K562 (cell line): ENCODE data around the gene TMEM273. TPM values are rescaled to one million over a fixed set of nuclear protein-coding genes. Genes with fewer than 3 reads are reported as not detected.
A peak's percentile ranks its signal among the peaks of the same experiment; 100 is the strongest.

Experiments
- ATAC-seq: fragments of 200-7000 bp; cut with Tn5 transposase; 3 replicates; pipeline ENCODE4 v1.9.1; 2020; ENCODE audit warnings: moderate library complexity
- BruUV-seq: library from RNA; stranded (reverse); fragments of 400-500 nt; replicated peaks from 2 replicates; lab custom pipeline; 2021; lab: Mats Ljungman, UMichigan
- CTCF ChIA-PET: fragments of 300-600 bp; formaldehyde crosslinking; extraction: SDS; loops from one replicate; lab custom pipeline; 2021; ENCODE audit warnings: low intra/inter-chr PET ratio; lab: Yijun Ruan, JAX
- POLR2A ChIA-PET: fragments of 300-600, 350-650 bp; sonication (Branson Sonifier 250); formaldehyde crosslinking; extraction: SDS; loops from one replicate; lab custom pipeline; 2021; ENCODE audit warnings: antibody characterized with exemption, inconsistent platforms; lab: Yijun Ruan, JAX
- DNase-seq, 4 experiments: peaks; one replicate each; pipeline versions ENCODE4 v3.0.0 to v3.0.0-alpha.2; 2011 to 2018; ENCODE audit warnings: low spot score in 3 of 4, mixed read lengths in 3 of 4; ENCODE audit errors: extremely low read depth in 1 of 4
- FAIRE-seq: peaks from 2 replicates; lab custom pipeline; 2011; peaks lifted over from hg19 to GRCh38; lab: Jason Lieb, UNC
- H2AFZ ChIP-seq: 2 replicates; pipeline ENCODE4 v1.6.0; 2011; ENCODE audit warnings: low read depth, low read length, control low read depth, inconsistent platforms
- H3K27ac ChIP-seq: fragments of 200-600 bp; 3 replicates; pipeline ENCODE4 v1.8.0; 2011; ENCODE audit warnings: low read depth, mild to moderate bottlenecking, control low read depth, inconsistent platforms, low read length, moderate library complexity, mixed read lengths; ENCODE audit errors: extremely low read depth
- H3K27me3 ChIP-seq, 2 experiments: fragments of 300-600 bp in 1 of 2; 2 replicates in 1 of 2; 3 replicates in 1 of 2; pipeline versions ENCODE4 v1.6.0 to v1.8.0; 2011; ENCODE audit warnings: inconsistent platforms in 2 of 2, low read length in 2 of 2, mild to moderate bottlenecking in 1 of 2, mixed read lengths in 1 of 2, moderate library complexity in 1 of 2; ENCODE audit not compliant: control insufficient read depth in 2 of 2, insufficient read depth in 2 of 2
- H3K36me3 ChIP-seq: fragments of 300-600 bp; 3 replicates; pipeline ENCODE4 v1.8.0; 2011; ENCODE audit warnings: mild to moderate bottlenecking, low read length, inconsistent platforms; ENCODE audit not compliant: control insufficient read depth, insufficient read depth
- H3K4me1 ChIP-seq, 2 experiments: fragments of 200-600 bp in 1 of 2; replicated peaks in 1 of 2; 2 replicates in 1 of 2; 3 replicates in 1 of 2; pipeline versions ENCODE4 v1.5.1 to v1.8.0; 2011; ENCODE audit warnings: inconsistent platforms in 2 of 2, low read length in 2 of 2, mild to moderate bottlenecking in 1 of 2, mixed read lengths in 1 of 2, moderate library complexity in 1 of 2; ENCODE audit not compliant: control insufficient read depth in 2 of 2, insufficient read depth in 2 of 2
- H3K4me2 ChIP-seq: 2 replicates; pipeline ENCODE4 v1.6.1; 2011; ENCODE audit warnings: low read length, control low read depth, inconsistent platforms, mixed read lengths; ENCODE audit not compliant: insufficient read depth
- H3K4me3 ChIP-seq: fragments of 200-600 bp; sonication (generic), shearing (Covaris generic); 2 replicates; pipeline ENCODE4 v1.5.1; 2016; ENCODE audit warnings: control low read depth, inconsistent platforms
- H3K79me2 ChIP-seq: fragments of 200-600 bp; 3 replicates; pipeline ENCODE4 v1.8.0; 2011; ENCODE audit warnings: low read length, inconsistent platforms; ENCODE audit not compliant: control insufficient read depth, insufficient read depth
- H3K9ac ChIP-seq, 2 experiments: 2 replicates each; pipeline versions ENCODE4 v1.6.0 to v1.6.1; 2011; ENCODE audit warnings: low read depth in 2 of 2, low read length in 2 of 2, control low read depth in 1 of 2, inconsistent platforms in 1 of 2, mild to moderate bottlenecking in 1 of 2, mixed read lengths in 1 of 2; ENCODE audit not compliant: insufficient read depth in 1 of 2
- H3K9me1 ChIP-seq: one replicate; pipeline ENCODE4 v1.6.0; 2011; ENCODE audit warnings: inconsistent platforms, mild to moderate bottlenecking, low read length, moderate library complexity; ENCODE audit not compliant: control insufficient read depth, insufficient read depth
- H3K9me3 ChIP-seq: replicated peaks from 2 replicates; pipeline ENCODE4 v1.5.1; 2011; ENCODE audit warnings: low read depth, low read length, inconsistent platforms; ENCODE audit not compliant: control insufficient read depth, insufficient read depth
- H4K20me1 ChIP-seq: replicated peaks from 2 replicates; pipeline ENCODE4 v1.6.1; 2011; ENCODE audit warnings: low read length, inconsistent platforms, mixed read lengths; ENCODE audit not compliant: control insufficient read depth, insufficient read depth
- CEBPB ChIP-seq: fragments of 450-650 bp; IDR thresholded peaks from 2 replicates; pipeline ENCODE4 v1.6.1; 2016; ENCODE audit warnings: missing genetic modification characterization, missing compliant biosample characterization
- CXXC5 ChIP-seq: fragments of 250-450 bp; sonication (Bioruptor Pico); IDR thresholded peaks from 2 replicates; pipeline ENCODE4 v1.8.0; 2022; ENCODE audit warnings: inconsistent platforms, mild to moderate bottlenecking, moderate library complexity
- GTF2A2 ChIP-seq: IDR thresholded peaks from 2 replicates; pipeline ENCODE4 v1.6.1; 2016; ENCODE audit warnings: mild to moderate bottlenecking, missing genetic modification characterization, missing compliant biosample characterization
- MECOM ChIP-seq: fragments of 250-450 bp; sonication (Bioruptor Pico); IDR thresholded peaks from 2 replicates; pipeline ENCODE4 v1.8.0; 2022; ENCODE audit warnings: inconsistent platforms
- NR2C2 ChIP-seq, 2 experiments: fragments of 200-800 bp in 1 of 2; sonication (Bioruptor generic) in 1 of 2; sonication (generic) in 1 of 2; formaldehyde crosslinking in 1 of 2; IDR thresholded peaks; 2 replicates each; pipeline versions ENCODE4 v1.6.1 to v1.8.0; 2016 to 2022; ENCODE audit warnings: mild to moderate bottlenecking in 1 of 2, missing compliant biosample characterization in 1 of 2, missing genetic modification characterization in 1 of 2, missing genetic modification reagents in 1 of 2
- SLC30A9 ChIP-seq: fragments of 250-450 bp; sonication (Bioruptor Pico); IDR thresholded peaks from 2 replicates; pipeline ENCODE4 v1.8.0; 2022; ENCODE audit warnings: mild to moderate bottlenecking, moderate library complexity
- SMARCB1 ChIP-seq: IDR thresholded peaks from 2 replicates; pipeline ENCODE4 v1.6.1; 2011; ENCODE audit warnings: improper control_type of control experiment, low read depth; ENCODE audit not compliant: insufficient read length
- SPI1 ChIP-seq: IDR thresholded peaks from 2 replicates; pipeline ENCODE4 v1.6.1; 2011; ENCODE audit warnings: low read depth, low read length, control low read depth, borderline replicate concordance
- STAT5A ChIP-seq: IDR thresholded peaks from 2 replicates; pipeline ENCODE4 v1.6.1; 2012; ENCODE audit warnings: low read length, inconsistent platforms, borderline replicate concordance
- TCF3 ChIP-seq: sonication (generic); formaldehyde crosslinking; IDR thresholded peaks from 2 replicates; pipeline ENCODE4 v1.4.0; 2020; ENCODE audit warnings: mild to moderate bottlenecking, missing genetic modification reagents
- TEAD2 ChIP-seq: fragments of 450-650 bp; IDR thresholded peaks from 2 replicates; pipeline ENCODE4 v1.6.1; 2016; ENCODE audit warnings: missing genetic modification characterization, control low read depth, missing compliant biosample characterization
- WGBS: fragments of 100-300 bp; shearing (Covaris generic); methylation state at CpG from one replicate; pipeline ENCODE4 v1.1.6; 2016; ENCODE audit warnings: low coverage, mixed read lengths; ENCODE audit not compliant: insufficient coverage; ENCODE audit errors: missing lambda C conversion rate; 5-methylcytosine and 5-hydroxymethylcytosine counted together
- in situ Hi-C: fragments of 300-500 bp; cut with MboI; formaldehyde crosslinking; loops from 4 replicates; pipeline ENCODE4 v1.15.0; 2018; ENCODE audit warnings: inconsistent platforms, mixed read lengths
- intact Hi-C: fragments of 100-400 bp; cut with micrococcal nuclease; formaldehyde crosslinking; loops from 2 replicates; pipeline ENCODE4 v1.14.2; 2022
- polyA plus RNA-seq, 8 experiments: library from polyadenylated mRNA; depleted of rRNA in 4 of 8; stranded (reverse) in 5 of 8; unstranded in 3 of 8; fragments of >200 nt; fragmentation: Nextera tagmentation in 2 of 8; fragmentation: Illumina TruSeq in 1 of 8; extraction: Ambion mirVana in 2 of 8; extraction: Trizol in 1 of 8; gene quantifications; 2 replicates each; pipeline versions ENCODE4 v1.2.1 to v1.2.3, GENCODE V29; 2011 to 2014; ENCODE audit warnings: inconsistent platforms in 1 of 8, missing spikeins in 1 of 8
- total RNA-seq, 7 experiments: library from RNA; depleted of rRNA in 6 of 7; stranded (reverse); fragments of >200 nt in 6 of 7; fragmentation: Illumina TruSeq in 2 of 7; extraction: Trizol in 2 of 7; gene quantifications; 2 replicates each; pipeline versions ENCODE4 v1.2.1 to v1.2.3, GENCODE V29; 2011 to 2021; ENCODE audit warnings: low replicate concordance in 1 of 7
- TF ChIP-seq, protein P1 (sequence below): IDR thresholded peaks from 2 replicates; pipeline ENCODE4 v1.6.1; 2016; ENCODE audit warnings: missing genetic modification characterization, missing compliant biosample characterization
- TF ChIP-seq, protein P2 (sequence below), 2 experiments: fragments of 450-650 bp; conservative IDR thresholded peaks; 2 replicates each; pipeline ENCODE4 v1.6.1; 2017; ENCODE audit warnings: mild to moderate bottlenecking in 2 of 2, moderate library complexity in 2 of 2
- TF ChIP-seq, protein P3 (sequence below): conservative IDR thresholded peaks from 2 replicates; pipeline ENCODE4 v1.6.1; 2011; ENCODE audit warnings: low read depth, mild to moderate bottlenecking, low read length; ENCODE audit not compliant: control insufficient read depth
- TF ChIP-seq, protein P4 (sequence below): sonication (generic); formaldehyde crosslinking; IDR thresholded peaks from 2 replicates; pipeline ENCODE4 v1.8.0; 2022; ENCODE audit warnings: mild to moderate bottlenecking, missing genetic modification reagents, borderline replicate concordance

TMEM273 gene
- total and polyA plus RNA-seq, 9 of the 15 experiments (the other 6 are each of a cell fraction or from before 2014, with no cell fraction given) = 39.2 to 131 (median 95.6) TPM

DNA sequence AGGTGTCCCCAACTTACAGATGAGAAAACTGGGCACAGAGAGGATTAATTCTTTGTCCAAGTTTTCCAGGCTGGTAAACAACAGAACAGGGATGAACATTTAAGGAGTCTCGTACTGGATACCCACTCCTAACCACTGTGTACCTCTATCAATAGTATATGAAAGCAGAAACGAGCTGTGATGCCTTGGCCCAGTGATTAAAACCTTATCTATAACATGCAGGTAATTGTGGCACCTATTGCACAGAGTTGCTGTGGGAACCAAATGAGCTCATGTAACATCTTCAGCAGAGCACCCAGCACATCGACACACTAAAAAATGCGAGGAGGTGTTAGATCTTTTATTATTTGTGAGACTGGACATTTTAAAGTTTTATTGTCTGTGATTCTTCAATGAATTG lies 1.6 kb downstream of the TMEM273 start:
- no peaks in the 10 kb centered on the region for H3K36me3 ChIP-seq
- BruUV-seq = no TSS peak
- H3K4me2 ChIP-seq = peak overlapping the region; percentile 88
- H3K4me1 ChIP-seq = peaks cover 48 to 56% of the 10 kb centered on the region in 2 experiments
- H3K9me1 ChIP-seq = no peaks in the 10 kb centered on the region
- H3K9me3 ChIP-seq = no peaks in the 10 kb centered on the region
- ChIA-PET CTCF (no interaction called here), POLR2A (interaction anchor here (0.5 to 2.0 kb wide), 7 partner anchors 9 to 1127 kb away, joined by 3 to 11 read pairs (median 3); no protein-coding TSS in a partner anchor)
- H3K79me2 ChIP-seq = peaks cover 64% of the 10 kb centered on the region
- WGBS = 1% methylated on average over 4 of the region's 4 CpGs
- in situ Hi-C loops = no loop called here
- H3K27ac ChIP-seq = peak overlapping the region; percentile 57
- intact Hi-C loops = loop anchor here (2.0 to 10.0 kb wide), 2 partner anchors 20 to 1138 kb away; no protein-coding TSS in a partner anchor
- FAIRE-seq (no peak), DNase-seq (peak in 3 of 4 experiments; percentile 59 to 67 (median 61)), ATAC-seq (peak; percentile 17)
- peak overlapping the region; percentile 79; the same call in 1 of the 2 replicates for H2AFZ ChIP-seq
- H3K9ac ChIP-seq = peak overlapping the region in 1 of 2 experiments; percentile 57; a peak in 2 of 4 replicates
- H4K20me1 ChIP-seq = no peaks in the 10 kb centered on the region
- no peaks in the 10 kb centered on the region for H3K27me3 ChIP-seq
- H3K4me3 ChIP-seq = peak overlapping the region; percentile 32
- TF ChIP-seq NR2C2 (CRISPR knock-in tag; IDR thresholded peaks at IDR 0.05) (no peak), NR2C2 (tag; IDR thresholded peaks at IDR 0.05) (no peak), CXXC5 (CRISPR knock-in tag) (no peak), SMARCB1 (peak; percentile 47), SLC30A9 (CRISPR knock-in tag) (no peak), GTF2A2 (tag) (no peak), MECOM (no peak), TEAD2 (tag) (no peak), STAT5A (peak; percentile 72), CEBPB (0 out of 2 replicates have a peak, but pooled peaks have one; percentile 27), TCF3 (CRISPR knock-in tag) (peak; percentile 75), SPI1 (no peak)
- TF ChIP-seq, protein P1, sequence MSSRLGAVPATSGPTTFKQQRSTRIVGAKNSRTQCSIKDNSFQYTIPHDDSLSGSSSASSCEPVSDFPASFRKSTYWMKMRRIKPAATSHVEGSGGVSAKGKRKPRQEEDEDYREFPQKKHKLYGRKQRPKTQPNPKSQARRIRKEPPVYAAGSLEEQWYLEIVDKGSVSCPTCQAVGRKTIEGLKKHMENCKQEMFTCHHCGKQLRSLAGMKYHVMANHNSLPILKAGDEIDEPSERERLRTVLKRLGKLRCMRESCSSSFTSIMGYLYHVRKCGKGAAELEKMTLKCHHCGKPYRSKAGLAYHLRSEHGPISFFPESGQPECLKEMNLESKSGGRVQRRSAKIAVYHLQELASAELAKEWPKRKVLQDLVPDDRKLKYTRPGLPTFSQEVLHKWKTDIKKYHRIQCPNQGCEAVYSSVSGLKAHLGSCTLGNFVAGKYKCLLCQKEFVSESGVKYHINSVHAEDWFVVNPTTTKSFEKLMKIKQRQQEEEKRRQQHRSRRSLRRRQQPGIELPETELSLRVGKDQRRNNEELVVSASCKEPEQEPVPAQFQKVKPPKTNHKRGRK (tag) = no peak
- TF ChIP-seq, protein P2, sequence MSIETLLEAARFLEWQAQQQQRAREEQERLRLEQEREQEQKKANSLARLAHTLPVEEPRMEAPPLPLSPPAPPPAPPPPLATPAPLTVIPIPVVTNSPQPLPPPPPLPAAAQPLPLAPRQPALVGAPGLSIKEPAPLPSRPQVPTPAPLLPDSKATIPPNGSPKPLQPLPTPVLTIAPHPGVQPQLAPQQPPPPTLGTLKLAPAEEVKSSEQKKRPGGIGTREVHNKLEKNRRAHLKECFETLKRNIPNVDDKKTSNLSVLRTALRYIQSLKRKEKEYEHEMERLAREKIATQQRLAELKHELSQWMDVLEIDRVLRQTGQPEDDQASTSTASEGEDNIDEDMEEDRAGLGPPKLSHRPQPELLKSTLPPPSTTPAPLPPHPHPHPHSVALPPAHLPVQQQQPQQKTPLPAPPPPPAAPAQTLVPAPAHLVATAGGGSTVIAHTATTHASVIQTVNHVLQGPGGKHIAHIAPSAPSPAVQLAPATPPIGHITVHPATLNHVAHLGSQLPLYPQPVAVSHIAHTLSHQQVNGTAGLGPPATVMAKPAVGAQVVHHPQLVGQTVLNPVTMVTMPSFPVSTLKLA (conservative IDR thresholded peaks at IDR 0.05) = no peak
- TF ChIP-seq, protein P3, sequence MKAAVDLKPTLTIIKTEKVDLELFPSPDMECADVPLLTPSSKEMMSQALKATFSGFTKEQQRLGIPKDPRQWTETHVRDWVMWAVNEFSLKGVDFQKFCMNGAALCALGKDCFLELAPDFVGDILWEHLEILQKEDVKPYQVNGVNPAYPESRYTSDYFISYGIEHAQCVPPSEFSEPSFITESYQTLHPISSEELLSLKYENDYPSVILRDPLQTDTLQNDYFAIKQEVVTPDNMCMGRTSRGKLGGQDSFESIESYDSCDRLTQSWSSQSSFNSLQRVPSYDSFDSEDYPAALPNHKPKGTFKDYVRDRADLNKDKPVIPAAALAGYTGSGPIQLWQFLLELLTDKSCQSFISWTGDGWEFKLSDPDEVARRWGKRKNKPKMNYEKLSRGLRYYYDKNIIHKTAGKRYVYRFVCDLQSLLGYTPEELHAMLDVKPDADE = no peak
- TF ChIP-seq, protein P4, sequence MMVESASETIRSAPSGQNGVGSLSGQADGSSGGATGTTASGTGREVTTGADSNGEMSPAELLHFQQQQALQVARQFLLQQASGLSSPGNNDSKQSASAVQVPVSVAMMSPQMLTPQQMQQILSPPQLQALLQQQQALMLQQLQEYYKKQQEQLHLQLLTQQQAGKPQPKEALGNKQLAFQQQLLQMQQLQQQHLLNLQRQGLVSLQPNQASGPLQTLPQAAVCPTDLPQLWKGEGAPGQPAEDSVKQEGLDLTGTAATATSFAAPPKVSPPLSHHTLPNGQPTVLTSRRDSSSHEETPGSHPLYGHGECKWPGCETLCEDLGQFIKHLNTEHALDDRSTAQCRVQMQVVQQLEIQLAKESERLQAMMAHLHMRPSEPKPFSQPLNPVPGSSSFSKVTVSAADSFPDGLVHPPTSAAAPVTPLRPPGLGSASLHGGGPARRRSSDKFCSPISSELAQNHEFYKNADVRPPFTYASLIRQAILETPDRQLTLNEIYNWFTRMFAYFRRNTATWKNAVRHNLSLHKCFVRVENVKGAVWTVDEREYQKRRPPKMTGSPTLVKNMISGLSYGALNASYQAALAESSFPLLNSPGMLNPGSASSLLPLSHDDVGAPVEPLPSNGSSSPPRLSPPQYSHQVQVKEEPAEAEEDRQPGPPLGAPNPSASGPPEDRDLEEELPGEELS (CRISPR knock-in tag) = no peak
